OCI-LY7 (cell line): ENCODE measurements around the gene SLC22A14. TPM values are rescaled to one million over a fixed set of nuclear protein-coding genes. Genes with fewer than 3 reads are reported as not detected.

Experiments
- BruUV-seq: library from RNA; stranded (reverse); fragments of 400-500 nt; replicated peaks from 2 replicates; lab custom pipeline; 2021; lab: Mats Ljungman, UMichigan
- CTCF ChIA-PET: fragments of 300-600 bp; sonication (Branson Sonifier 250); formaldehyde crosslinking; loops from one replicate; lab custom pipeline; 2022; ENCODE audit warnings: antibody characterized with exemption; ENCODE audit not compliant: unreplicated experiment; lab: Charles Lee
- POLR2A ChIA-PET: fragments of 300-600 bp; sonication (Branson Sonifier 250); formaldehyde crosslinking; loops from one replicate; lab custom pipeline; 2022; ENCODE audit warnings: antibody characterized with exemption; lab: Charles Lee
- DNase-seq: peaks from one replicate; pipeline ENCODE4 v3.0.0-alpha.2; 2015; ENCODE audit warnings: low spot score
- H2AFZ ChIP-seq: fragments of 200-600 bp; sonication (generic), shearing (Covaris generic); 2 replicates; pipeline ENCODE4 v1.6.1; 2014; ENCODE audit warnings: mild to moderate bottlenecking, antibody characterized with exemption, low read length, moderate library complexity
- H3K27ac ChIP-seq: fragments of 200-600 bp; sonication (generic); 2 replicates; pipeline ENCODE4 v1.5.1; 2014; ENCODE audit warnings: mixed run types, low read depth, mild to moderate bottlenecking, moderate library complexity, low read length, inconsistent platforms; ENCODE audit not compliant: poor library complexity, severe bottlenecking
- H3K36me3 ChIP-seq: fragments of 200-600 bp; sonication (generic); 2 replicates; pipeline ENCODE4 v1.6.1; 2014; ENCODE audit warnings: mild to moderate bottlenecking, antibody characterized with exemption, low read length, moderate library complexity, mixed read lengths; ENCODE audit not compliant: insufficient read depth
- H3K4me1 ChIP-seq: fragments of 200-600 bp; sonication (generic); 2 replicates; pipeline ENCODE4 v1.5.1; 2014; ENCODE audit warnings: mild to moderate bottlenecking, low read length; ENCODE audit not compliant: insufficient read depth, poor library complexity, severe bottlenecking
- H3K4me2 ChIP-seq: fragments of 200-600 bp; sonication (generic); 2 replicates; pipeline ENCODE4 v1.6.1; 2014; ENCODE audit warnings: mild to moderate bottlenecking, low read length
- H3K4me3 ChIP-seq: fragments of 200-600 bp; sonication (generic); 2 replicates; pipeline ENCODE4 v1.5.1; 2014; ENCODE audit warnings: mild to moderate bottlenecking, low read depth, low read length; ENCODE audit not compliant: poor library complexity, severe bottlenecking
- H3K79me2 ChIP-seq: fragments of 200-600 bp; sonication (generic); 2 replicates; pipeline ENCODE4 v1.6.1; 2016; ENCODE audit warnings: low read depth, mild to moderate bottlenecking, low read length, moderate library complexity, mixed read lengths; ENCODE audit not compliant: insufficient read depth
- H3K9me2 ChIP-seq: fragments of 200-600 bp; sonication (generic); 2 replicates; pipeline ENCODE4 v1.6.1; 2016; ENCODE audit warnings: mild to moderate bottlenecking, low read length, mixed read lengths; ENCODE audit not compliant: insufficient read depth
- H3K9me3 ChIP-seq: fragments of 200-600 bp; sonication (generic); 2 replicates; pipeline ENCODE4 v1.6.1; 2014; ENCODE audit warnings: mild to moderate bottlenecking, mixed run types, low read length, mixed read lengths
- H4K20me1 ChIP-seq: fragments of 200-600 bp; sonication (generic); 2 replicates; pipeline ENCODE4 v1.6.1; 2014; ENCODE audit warnings: mild to moderate bottlenecking, antibody characterized with exemption, low read length, moderate library complexity, mixed read lengths; ENCODE audit not compliant: insufficient read depth
- EZH2phosphoT487 ChIP-seq: fragments of 200-600 bp; sonication (generic); IDR thresholded peaks from 2 replicates; pipeline ENCODE4 v1.6.1; 2018; ENCODE audit warnings: low read depth, borderline replicate concordance, mild to moderate bottlenecking, mixed run types, antibody characterized with exemption, low read length, moderate library complexity, mixed read lengths
- intact Hi-C: fragments of 100-400 bp; cut with micrococcal nuclease; formaldehyde crosslinking; loops from one replicate; pipeline ENCODE4 v1.10.0; 2022; ENCODE audit not compliant: unreplicated experiment
- total RNA-seq, 2 experiments: library from RNA; depleted of rRNA in 1 of 2; stranded (reverse); fragments of >200 nt in 1 of 2; shearing (Covaris generic) in 1 of 2; gene quantifications; 2 replicates each; pipeline ENCODE4 v1.2.3, GENCODE V29; 2014 to 2022
- TF ChIP-seq, protein P1 (sequence below): fragments of 200-600 bp; sonication (generic); conservative IDR thresholded peaks from 2 replicates; pipeline ENCODE4 v1.5.1; 2014; ENCODE audit warnings: mild to moderate bottlenecking, antibody characterized with exemption, low read length, moderate library complexity, mixed read lengths

Gene SLC22A14
- total RNA-seq, 2 experiments from 2014 or later = not detected

DNA sequence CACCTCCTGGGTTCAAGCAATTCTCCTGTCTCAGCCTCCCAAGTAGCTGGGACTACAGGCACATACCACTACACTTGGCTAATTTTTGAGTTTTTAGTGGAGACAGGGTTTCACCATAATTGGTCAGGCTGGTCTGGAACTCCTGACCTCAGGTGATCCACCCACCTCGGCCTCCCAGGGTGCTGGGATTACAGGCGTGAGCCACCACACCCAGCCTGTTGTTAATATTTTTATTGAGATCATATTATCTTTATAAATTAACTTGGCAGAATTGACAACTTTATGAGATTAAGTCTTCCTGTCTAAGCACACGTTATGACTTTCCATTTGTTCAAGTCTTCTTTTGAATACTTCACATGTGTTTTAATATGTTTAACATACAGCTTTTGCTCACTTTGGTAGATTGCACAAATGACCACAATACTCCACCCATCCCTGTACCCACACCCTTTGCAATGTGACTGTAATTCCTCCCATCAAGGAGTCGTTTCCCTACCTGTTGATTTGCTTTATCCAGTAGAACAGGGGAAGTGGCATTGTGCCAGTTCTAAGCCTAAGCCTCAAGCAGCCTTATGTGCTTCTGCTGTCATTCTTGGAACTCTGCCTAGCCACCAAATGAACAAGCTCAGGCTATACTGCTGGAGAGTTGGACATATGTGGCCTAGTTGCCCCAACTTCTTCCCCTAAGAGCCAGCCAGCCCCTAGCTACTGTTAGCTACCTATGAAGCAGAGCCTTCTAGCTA lies 72.7 kb downstream of the SLC22A14 start:
- Histone ChIP-seq H4K20me1 (no peaks in the 10 kb centered on the region), H3K36me3 (peaks cover 14% of the 10 kb centered on the region), H3K4me2 (no peak overlapping the region), H2AFZ (no peak overlapping the region), H3K9me2 (no peaks in the 10 kb centered on the region), H3K9me3 (no peaks in the 10 kb centered on the region), H3K27ac (no peak overlapping the region), H3K4me1 (no peaks in the 10 kb centered on the region), H3K79me2 (no peaks in the 10 kb centered on the region), H3K4me3 (no peak overlapping the region)
- intact Hi-C loops = no loop called here
- POLR2A ChIA-PET = interaction anchor here (1.7 kb wide), 1 partner anchor 15 kb away, joined by 4 read pairs; no protein-coding TSS in a partner anchor
- TF ChIP-seq, protein P1, sequence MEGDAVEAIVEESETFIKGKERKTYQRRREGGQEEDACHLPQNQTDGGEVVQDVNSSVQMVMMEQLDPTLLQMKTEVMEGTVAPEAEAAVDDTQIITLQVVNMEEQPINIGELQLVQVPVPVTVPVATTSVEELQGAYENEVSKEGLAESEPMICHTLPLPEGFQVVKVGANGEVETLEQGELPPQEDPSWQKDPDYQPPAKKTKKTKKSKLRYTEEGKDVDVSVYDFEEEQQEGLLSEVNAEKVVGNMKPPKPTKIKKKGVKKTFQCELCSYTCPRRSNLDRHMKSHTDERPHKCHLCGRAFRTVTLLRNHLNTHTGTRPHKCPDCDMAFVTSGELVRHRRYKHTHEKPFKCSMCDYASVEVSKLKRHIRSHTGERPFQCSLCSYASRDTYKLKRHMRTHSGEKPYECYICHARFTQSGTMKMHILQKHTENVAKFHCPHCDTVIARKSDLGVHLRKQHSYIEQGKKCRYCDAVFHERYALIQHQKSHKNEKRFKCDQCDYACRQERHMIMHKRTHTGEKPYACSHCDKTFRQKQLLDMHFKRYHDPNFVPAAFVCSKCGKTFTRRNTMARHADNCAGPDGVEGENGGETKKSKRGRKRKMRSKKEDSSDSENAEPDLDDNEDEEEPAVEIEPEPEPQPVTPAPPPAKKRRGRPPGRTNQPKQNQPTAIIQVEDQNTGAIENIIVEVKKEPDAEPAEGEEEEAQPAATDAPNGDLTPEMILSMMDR = no peak
- no peak for TF ChIP-seq EZH2phosphoT487
- CTCF ChIA-PET = no interaction called here
- BruUV-seq = no TSS peak
- no peak for DNase-seq

DNA sequence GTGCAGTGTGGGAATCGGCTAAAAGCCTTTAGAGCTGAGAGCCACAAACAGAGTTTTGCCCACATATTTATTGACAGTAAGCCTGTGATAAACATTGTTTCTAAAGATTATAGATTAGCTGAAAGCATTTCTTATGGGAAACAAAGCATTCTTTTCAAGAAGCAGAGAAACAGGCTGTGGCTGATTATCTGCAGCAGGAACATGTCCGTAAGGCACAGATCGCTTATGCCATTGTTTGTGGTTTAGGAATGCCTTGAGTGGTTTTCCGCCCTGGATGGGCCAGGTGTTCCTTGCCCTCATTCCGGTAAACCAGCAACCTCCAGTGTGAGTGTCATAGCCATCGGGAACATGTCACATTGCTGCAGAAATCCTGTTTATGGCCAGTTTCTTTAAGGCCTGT lies 76.9 kb downstream of the SLC22A14 start:
- H3K4me2 ChIP-seq = no peak overlapping the region
- no peaks in the 10 kb centered on the region for H3K9me3 ChIP-seq
- H2AFZ ChIP-seq = no peak overlapping the region
- TF ChIP-seq EZH2phosphoT487 = no peak
- TF ChIP-seq, protein P1 = no peak
- peaks cover 4% of the 10 kb centered on the region; the same call in 1 of the 2 replicates for H3K36me3 ChIP-seq
- no peaks in the 10 kb centered on the region for H3K9me2 ChIP-seq
- no peak overlapping the region for H3K4me3 ChIP-seq
- no peaks in the 10 kb centered on the region for H3K4me1 ChIP-seq
- H3K27ac ChIP-seq = no peak overlapping the region
- ChIA-PET CTCF (no interaction called here), POLR2A (interaction anchor here (0.6 kb wide), 1 partner anchor 138 kb away, joined by 8 read pairs; no protein-coding TSS in a partner anchor)
- no peak for DNase-seq
- no peaks in the 10 kb centered on the region for H4K20me1 ChIP-seq
- intact Hi-C loops = no loop called here
- H3K79me2 ChIP-seq = no peaks in the 10 kb centered on the region
- BruUV-seq = no TSS peak

DNA sequence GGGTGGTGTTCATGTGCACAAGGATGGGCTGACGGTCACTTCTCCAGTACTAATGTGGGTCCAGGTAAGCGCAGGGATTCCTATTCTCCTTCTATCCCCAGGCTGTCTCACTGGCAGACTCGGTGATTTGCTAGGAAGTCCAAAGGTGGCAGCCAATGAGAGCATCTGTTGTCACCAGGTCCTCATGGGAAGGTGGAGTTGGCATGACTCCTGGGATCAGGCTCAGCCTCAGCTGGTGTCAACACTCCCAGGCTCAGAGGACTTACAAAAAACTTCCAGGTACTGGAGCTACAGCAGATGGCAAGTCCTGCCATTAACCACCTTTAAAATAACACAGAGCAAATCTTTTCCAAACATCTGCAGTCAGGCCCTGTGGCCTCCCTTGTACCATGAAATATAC lies 78.3 kb downstream of the SLC22A14 start:
- no peaks in the 10 kb centered on the region for H3K9me2 ChIP-seq
- no peaks in the 10 kb centered on the region for H4K20me1 ChIP-seq
- ChIA-PET POLR2A (no interaction called here), CTCF (no interaction called here)
- no peak overlapping the region for H3K27ac ChIP-seq
- H2AFZ ChIP-seq = no peak overlapping the region
- no peaks in the 10 kb centered on the region for H3K4me1 ChIP-seq
- no peak overlapping the region for H3K4me3 ChIP-seq
- no peaks in the 10 kb centered on the region for H3K9me3 ChIP-seq
- no peaks in the 10 kb centered on the region for H3K79me2 ChIP-seq
- no peak for DNase-seq
- intact Hi-C loops = no loop called here
- no peak overlapping the region for H3K4me2 ChIP-seq
- H3K36me3 ChIP-seq = peaks cover 4% of the 10 kb centered on the region; the same call in 1 of the 2 replicates
- no TSS peak for BruUV-seq
- TF ChIP-seq, protein P1 = no peak
- TF ChIP-seq EZH2phosphoT487 = no peak
